GM12878 (cell line): ENCODE measurements around the gene GSKIP. TPM values are rescaled to one million over a fixed set of nuclear protein-coding genes. Genes with fewer than 3 reads are reported as not detected.

ENCODE experiments used
- ATAC-seq: fragments of 200-7000 bp; cut with Tn5 transposase; 3 replicates; pipeline ENCODE4 v1.9.1; 2020; ENCODE audit warnings: mild to moderate bottlenecking, moderate library complexity
- BruUV-seq: library from RNA; stranded (reverse); fragments of 400-500 nt; replicated peaks from 2 replicates; lab custom pipeline; 2021; lab: Mats Ljungman, UMichigan
- CTCF ChIA-PET: fragments of 300-600 bp; sonication (Branson Sonifier 250); formaldehyde crosslinking; extraction: SDS; loops from one replicate; lab custom pipeline; 2021; ENCODE audit warnings: inconsistent platforms; lab: Yijun Ruan, JAX
- POLR2A ChIA-PET: fragments of 350-600 bp; formaldehyde crosslinking; extraction: SDS; loops from one replicate; lab custom pipeline; 2021; ENCODE audit warnings: inconsistent platforms; lab: Charles Lee
- RAD21 ChIA-PET: fragments of 300-600 bp; sonication (Branson Sonifier 250); formaldehyde crosslinking; loops from one replicate; lab custom pipeline; 2023; ENCODE audit warnings: antibody characterized with exemption; ENCODE audit not compliant: unreplicated experiment; lab: Charles Lee
- SMC1A ChIA-PET: fragments of 300-600 bp; sonication (Branson Sonifier 250); formaldehyde crosslinking; loops from one replicate; lab custom pipeline; 2023; ENCODE audit not compliant: unreplicated experiment, uncharacterized antibody; lab: Charles Lee
- DNase-seq: peaks from one replicate; pipeline ENCODE4 v3.0.0-alpha.2; 2011; ENCODE audit warnings: low read depth, low spot score
- FAIRE-seq: peaks from 3 replicates; lab custom pipeline; 2011; peaks lifted over from hg19 to GRCh38; lab: Jason Lieb, UNC
- H2AFZ ChIP-seq: 2 replicates; pipeline ENCODE4 v1.6.0; 2011; ENCODE audit warnings: low read depth, low read length, control low read depth; ENCODE audit not compliant: control insufficient read depth
- H3K27ac ChIP-seq: 2 replicates; pipeline ENCODE4 v1.5.1; 2011; ENCODE audit warnings: control low read depth; ENCODE audit not compliant: control insufficient read depth, insufficient read depth
- H3K27me3 ChIP-seq, 2 experiments: replicated peaks in 1 of 2; 2 replicates each; pipeline versions ENCODE4 v1.6.0 to v1.6.1; 2011; ENCODE audit warnings: low read length in 1 of 2; ENCODE audit not compliant: control insufficient read depth in 2 of 2, insufficient read depth in 2 of 2
- H3K36me3 ChIP-seq, 2 experiments: 2 replicates each; pipeline ENCODE4 v1.5.1; 2011; ENCODE audit warnings: low read length in 1 of 2; ENCODE audit not compliant: control insufficient read depth in 2 of 2, insufficient read depth in 2 of 2
- H3K4me1 ChIP-seq: 2 replicates; pipeline ENCODE4 v1.6.1; 2011; ENCODE audit warnings: mild to moderate bottlenecking, low read length, moderate library complexity, mixed read lengths; ENCODE audit not compliant: control insufficient read depth, insufficient read depth
- H3K4me2 ChIP-seq: 2 replicates; pipeline ENCODE4 v1.6.0; 2011; ENCODE audit warnings: control low read depth; ENCODE audit not compliant: control insufficient read depth, insufficient read depth
- H3K4me3 ChIP-seq: fragments of 200-600 bp; sonication (generic); 2 replicates; pipeline ENCODE4 v1.5.1; 2016
- H3K79me2 ChIP-seq: 2 replicates; pipeline ENCODE4 v1.6.0; 2011; ENCODE audit warnings: low read length; ENCODE audit not compliant: control insufficient read depth, insufficient read depth
- H3K9ac ChIP-seq: 2 replicates; pipeline ENCODE4 v1.8.0; 2011; ENCODE audit warnings: low read length, control low read depth, mixed read lengths; ENCODE audit not compliant: control insufficient read depth, insufficient read depth
- H3K9me3 ChIP-seq: replicated peaks from 3 replicates; pipeline ENCODE4 v1.5.1; 2011; ENCODE audit warnings: mild to moderate bottlenecking, low read length; ENCODE audit not compliant: control insufficient read depth, insufficient read depth
- H4K20me1 ChIP-seq: 2 replicates; pipeline ENCODE4 v1.6.0; 2011; ENCODE audit not compliant: control insufficient read depth, insufficient read depth
- EED ChIP-seq: sonication (generic); IDR thresholded peaks from 2 replicates; pipeline ENCODE4 v1.6.1; 2016; ENCODE audit warnings: antibody characterized with exemption, low read depth
- EGR1 ChIP-seq, 2 experiments: IDR thresholded peaks; 1 replicate in 1 of 2; 2 replicates in 1 of 2; pipeline ENCODE4 v1.6.1; 2011 to 2012; ENCODE audit warnings: low read depth in 2 of 2, low read length in 2 of 2, borderline replicate concordance in 1 of 2, mild to moderate bottlenecking in 1 of 2, moderate library complexity in 1 of 2
- EZH2 ChIP-seq: IDR thresholded peaks from 2 replicates; pipeline ENCODE4 v1.6.1; 2012; ENCODE audit warnings: low read depth, mild to moderate bottlenecking, control low read depth, inconsistent platforms, low read length, borderline replicate concordance; ENCODE audit not compliant: control insufficient read depth
- FOS ChIP-seq: IDR thresholded peaks from 3 replicates; pipeline ENCODE4 v1.6.1; 2011; ENCODE audit warnings: borderline replicate concordance; ENCODE audit not compliant: insufficient read length; ENCODE audit errors: extremely low read depth
- FOXM1 ChIP-seq: IDR thresholded peaks from 2 replicates; pipeline ENCODE4 v1.6.1; 2012; ENCODE audit warnings: low read depth, mild to moderate bottlenecking, inconsistent platforms, low read length, moderate library complexity
- HDAC2 ChIP-seq: fragments of 200-600 bp; sonication (generic); IDR thresholded peaks from 2 replicates; pipeline ENCODE4 v1.6.1; 2017
- IKZF1 ChIP-seq: fragments of 450-650 bp; conservative IDR thresholded peaks from 2 replicates; pipeline ENCODE4 v1.6.1; 2017; ENCODE audit warnings: antibody characterized with exemption, mild to moderate bottlenecking
- KDM1A ChIP-seq: fragments of 200-600 bp; sonication (generic); IDR thresholded peaks from 2 replicates; pipeline ENCODE4 v1.6.1; 2016; ENCODE audit warnings: borderline replicate concordance
- RB1 ChIP-seq: fragments of 450-650 bp; formaldehyde crosslinking; IDR thresholded peaks from 2 replicates; pipeline ENCODE4 v1.6.1; 2017; ENCODE audit warnings: mild to moderate bottlenecking, borderline replicate concordance
- SREBF1 ChIP-seq: IDR thresholded peaks from 2 replicates; pipeline ENCODE4 v1.6.1; 2012; ENCODE audit warnings: mild to moderate bottlenecking, low read length
- SRF ChIP-seq, 2 experiments: IDR thresholded peaks; 2 replicates each; pipeline ENCODE4 v1.6.1; 2011; ENCODE audit warnings: low read depth in 2 of 2, low read length in 2 of 2, mild to moderate bottlenecking in 1 of 2, moderate library complexity in 1 of 2
- TCF12 ChIP-seq: IDR thresholded peaks from 2 replicates; pipeline ENCODE4 v1.6.1; 2011; ENCODE audit warnings: low read depth, mild to moderate bottlenecking, low read length
- ZNF217 ChIP-seq: fragments of 450-650 bp; IDR thresholded peaks from 2 replicates; pipeline ENCODE4 v1.6.1; 2017; ENCODE audit warnings: antibody characterized with exemption, mild to moderate bottlenecking
- WGBS: methylation state at CpG from one replicate; pipeline ENCODE4 v1.1.6; 2016; ENCODE audit warnings: low lambda C conversion rate; ENCODE audit not compliant: insufficient replicate concordance, insufficient coverage; ENCODE audit errors: missing lambda C conversion rate; 5-methylcytosine and 5-hydroxymethylcytosine counted together
- in situ Hi-C: fragments of 300-500 bp; cut with MboI; formaldehyde crosslinking; loops from 9 replicates; pipeline ENCODE4 v1.14.3; 2018; ENCODE audit warnings: mixed read lengths
- intact Hi-C: fragments of 100-400 bp; cut with micrococcal nuclease; formaldehyde crosslinking; loops from one replicate; pipeline ENCODE4 v1.14.2; 2022; ENCODE audit not compliant: unreplicated experiment
- polyA plus RNA-seq, 11 experiments: library from polyadenylated mRNA; depleted of rRNA in 4 of 11; unstranded in 6 of 11; stranded (reverse) in 5 of 11; fragments of >200 nt; fragmentation: Nextera tagmentation in 4 of 11; fragmentation: Illumina TruSeq in 1 of 11; extraction: Ambion mirVana in 4 of 11; extraction: Trizol in 1 of 11; gene quantifications; 1 replicate in 1 of 11; 2 replicates in 10 of 11; pipeline versions ENCODE4 v1.2.1 to v1.2.3, GENCODE V29; 2011 to 2016; ENCODE audit warnings: inconsistent platforms in 2 of 11, missing spikeins in 2 of 11, low read depth in 1 of 11
- total RNA-seq, 4 experiments: library from RNA; depleted of rRNA in 3 of 4; stranded (reverse); fragments of >200 nt in 3 of 4; fragmentation: Illumina TruSeq in 1 of 4; extraction: Trizol in 1 of 4; gene quantifications; 2 replicates each; pipeline versions ENCODE4 v1.2.1 to v1.2.3, GENCODE V29; 2013 to 2021
- TF ChIP-seq, protein P1 (sequence below): IDR thresholded peaks from 2 replicates; pipeline ENCODE4 v1.6.1; 2011; ENCODE audit warnings: low read depth, mild to moderate bottlenecking, low read length, moderate library complexity, borderline replicate concordance; ENCODE audit errors: extremely low read depth
- TF ChIP-seq, protein P2 (sequence below): fragments of 450-650 bp; IDR thresholded peaks from 2 replicates; pipeline ENCODE4 v1.6.1; 2017; ENCODE audit warnings: low read depth, mild to moderate bottlenecking, moderate library complexity
- TF ChIP-seq, protein P3 (sequence below): fragments of 450-650 bp; IDR thresholded peaks from 2 replicates; pipeline ENCODE4 v1.6.1; 2017; ENCODE audit warnings: mild to moderate bottlenecking
- TF ChIP-seq, protein P4 (sequence below): fragments of 450-650 bp; IDR thresholded peaks from 2 replicates; pipeline ENCODE4 v1.6.1; 2018; ENCODE audit warnings: borderline replicate concordance, mild to moderate bottlenecking; ENCODE audit not compliant: partially characterized antibody

GSKIP gene
- total and polyA plus RNA-seq, 10 of the 15 experiments (the other 5 are each of a cell fraction or from before 2014, with no cell fraction given) = 15.4 to 75.2 (median 26.1) TPM

DNA sequence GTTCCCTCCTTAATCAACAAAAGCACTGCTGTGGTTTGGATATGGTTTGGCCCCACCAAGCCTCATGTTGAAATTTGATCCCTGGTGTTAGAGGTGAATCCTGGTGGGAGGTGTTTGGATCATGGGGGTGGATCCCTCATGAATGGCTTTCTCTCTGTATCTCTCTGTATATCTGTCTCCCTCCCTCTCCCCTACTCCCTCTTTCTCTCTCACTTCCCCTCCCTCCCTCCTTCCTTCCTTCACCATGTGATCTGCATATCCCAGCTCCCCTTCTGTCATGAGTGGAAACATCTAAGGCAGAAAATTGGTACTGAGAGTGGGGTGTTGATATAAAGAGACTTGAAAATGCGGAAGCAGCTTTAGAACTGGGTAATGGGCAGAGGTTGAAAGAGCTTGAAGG, 5.2 kb downstream of the GSKIP start (continued):
- TF ChIP-seq, protein P1, sequence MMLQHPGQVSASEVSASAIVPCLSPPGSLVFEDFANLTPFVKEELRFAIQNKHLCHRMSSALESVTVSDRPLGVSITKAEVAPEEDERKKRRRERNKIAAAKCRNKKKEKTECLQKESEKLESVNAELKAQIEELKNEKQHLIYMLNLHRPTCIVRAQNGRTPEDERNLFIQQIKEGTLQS = no peak
- TF ChIP-seq KDM1A = no peak
- TF ChIP-seq EGR1 (IDR thresholded peaks at IDR 0.05; ENCODE audit: borderline replicate concordance in 1 of 2, low read depth in 2 of 2, low read length in 2 of 2) = no peak
- TF ChIP-seq, protein P2, sequence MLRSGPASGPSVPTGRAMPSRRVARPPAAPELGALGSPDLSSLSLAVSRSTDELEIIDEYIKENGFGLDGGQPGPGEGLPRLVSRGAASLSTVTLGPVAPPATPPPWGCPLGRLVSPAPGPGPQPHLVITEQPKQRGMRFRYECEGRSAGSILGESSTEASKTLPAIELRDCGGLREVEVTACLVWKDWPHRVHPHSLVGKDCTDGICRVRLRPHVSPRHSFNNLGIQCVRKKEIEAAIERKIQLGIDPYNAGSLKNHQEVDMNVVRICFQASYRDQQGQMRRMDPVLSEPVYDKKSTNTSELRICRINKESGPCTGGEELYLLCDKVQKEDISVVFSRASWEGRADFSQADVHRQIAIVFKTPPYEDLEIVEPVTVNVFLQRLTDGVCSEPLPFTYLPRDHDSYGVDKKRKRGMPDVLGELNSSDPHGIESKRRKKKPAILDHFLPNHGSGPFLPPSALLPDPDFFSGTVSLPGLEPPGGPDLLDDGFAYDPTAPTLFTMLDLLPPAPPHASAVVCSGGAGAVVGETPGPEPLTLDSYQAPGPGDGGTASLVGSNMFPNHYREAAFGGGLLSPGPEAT = no peak
- TF ChIP-seq, protein P3, sequence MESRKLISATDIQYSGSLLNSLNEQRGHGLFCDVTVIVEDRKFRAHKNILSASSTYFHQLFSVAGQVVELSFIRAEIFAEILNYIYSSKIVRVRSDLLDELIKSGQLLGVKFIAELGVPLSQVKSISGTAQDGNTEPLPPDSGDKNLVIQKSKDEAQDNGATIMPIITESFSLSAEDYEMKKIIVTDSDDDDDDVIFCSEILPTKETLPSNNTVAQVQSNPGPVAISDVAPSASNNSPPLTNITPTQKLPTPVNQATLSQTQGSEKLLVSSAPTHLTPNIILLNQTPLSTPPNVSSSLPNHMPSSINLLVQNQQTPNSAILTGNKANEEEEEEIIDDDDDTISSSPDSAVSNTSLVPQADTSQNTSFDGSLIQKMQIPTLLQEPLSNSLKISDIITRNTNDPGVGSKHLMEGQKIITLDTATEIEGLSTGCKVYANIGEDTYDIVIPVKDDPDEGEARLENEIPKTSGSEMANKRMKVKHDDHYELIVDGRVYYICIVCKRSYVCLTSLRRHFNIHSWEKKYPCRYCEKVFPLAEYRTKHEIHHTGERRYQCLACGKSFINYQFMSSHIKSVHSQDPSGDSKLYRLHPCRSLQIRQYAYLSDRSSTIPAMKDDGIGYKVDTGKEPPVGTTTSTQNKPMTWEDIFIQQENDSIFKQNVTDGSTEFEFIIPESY = no peak

DNA sequence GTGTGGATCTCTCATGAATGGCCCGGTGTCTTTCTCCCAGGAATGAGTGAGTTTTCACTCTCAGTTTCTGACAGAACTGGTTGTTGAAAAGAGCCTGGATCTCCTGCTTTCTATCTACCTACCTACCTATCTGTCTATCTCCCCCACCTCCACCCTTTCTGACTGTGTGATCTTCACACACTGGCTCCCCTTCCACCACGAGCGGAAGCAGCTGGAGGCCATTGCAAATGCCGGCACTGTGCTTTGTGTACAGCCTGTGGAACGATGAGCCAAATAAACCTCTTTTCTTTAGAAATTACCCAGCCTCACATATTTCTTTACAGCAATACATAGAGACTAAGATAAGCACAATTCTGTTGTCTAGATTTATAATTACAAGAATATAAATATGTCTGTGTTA, 7.2 kb downstream of the GSKIP start:
- BruUV-seq = no TSS peak
- ChIA-PET CTCF (no interaction called here), POLR2A (interaction anchor here (0.6 kb wide), 1 partner anchor 15 kb away, joined by 3 read pairs; no protein-coding TSS in a partner anchor)
- TF ChIP-seq SREBF1 = no peak
- no peak for TF ChIP-seq FOXM1
- no peak for TF ChIP-seq FOS
- no peak for TF ChIP-seq HDAC2
- TF ChIP-seq RB1 = no peak
- TF ChIP-seq ZNF217 = no peak
- TF ChIP-seq, protein P4, sequence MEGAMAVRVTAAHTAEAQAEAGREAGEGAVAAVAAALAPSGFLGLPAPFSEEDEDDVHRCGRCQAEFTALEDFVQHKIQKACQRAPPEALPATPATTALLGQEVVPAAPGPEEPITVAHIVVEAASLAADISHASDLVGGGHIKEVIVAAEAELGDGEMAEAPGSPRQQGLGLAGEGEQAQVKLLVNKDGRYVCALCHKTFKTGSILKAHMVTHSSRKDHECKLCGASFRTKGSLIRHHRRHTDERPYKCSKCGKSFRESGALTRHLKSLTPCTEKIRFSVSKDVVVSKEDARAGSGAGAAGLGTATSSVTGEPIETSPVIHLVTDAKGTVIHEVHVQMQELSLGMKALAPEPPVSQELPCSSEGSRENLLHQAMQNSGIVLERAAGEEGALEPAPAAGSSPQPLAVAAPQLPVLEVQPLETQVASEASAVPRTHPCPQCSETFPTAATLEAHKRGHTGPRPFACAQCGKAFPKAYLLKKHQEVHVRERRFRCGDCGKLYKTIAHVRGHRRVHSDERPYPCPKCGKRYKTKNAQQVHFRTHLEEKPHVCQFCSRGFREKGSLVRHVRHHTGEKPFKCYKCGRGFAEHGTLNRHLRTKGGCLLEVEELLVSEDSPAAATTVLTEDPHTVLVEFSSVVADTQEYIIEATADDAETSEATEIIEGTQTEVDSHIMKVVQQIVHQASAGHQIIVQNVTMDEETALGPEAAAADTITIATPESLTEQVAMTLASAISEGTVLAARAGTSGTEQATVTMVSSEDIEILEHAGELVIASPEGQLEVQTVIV = no peak
- TF ChIP-seq TCF12 = no peak
- TF ChIP-seq SRF (IDR thresholded peaks at IDR 0.05; ENCODE audit: low read depth in 2 of 2, low read length in 2 of 2) = no peak
- no peak for TF ChIP-seq EED
- TF ChIP-seq EZH2 = no peak
- no peak for TF ChIP-seq IKZF1

More for the DNA sequence above, 7.2 kb downstream of the GSKIP start:
- 99% methylated on average over 5 of the region's 5 CpGs for WGBS
- Histone ChIP-seq H3K36me3 (0 out of 4 replicates have a peak, but pooled peaks cover 0 to 2% of the 10 kb centered on the region in 2 experiments), H3K27me3 (no peaks in the 10 kb centered on the region), H3K9ac (no peak overlapping the region), H3K27ac (no peak overlapping the region), H3K79me2 (peaks cover 11% of the 10 kb centered on the region), H3K4me3 (no peak overlapping the region), H3K4me1 (no peaks in the 10 kb centered on the region), H4K20me1 (no peaks in the 10 kb centered on the region; the same call in 1 of the 2 replicates), H3K9me3 (no peaks in the 10 kb centered on the region; the same call in 2 of the 3 replicates), H3K4me2 (no peak overlapping the region), H2AFZ (no peak overlapping the region)
- FAIRE-seq (no peak), DNase-seq (no peak), ATAC-seq (no peak)
- RAD21 ChIA-PET = no interaction called here
- in situ Hi-C loops (no loop called here), intact Hi-C loops (no loop called here)
- SMC1A ChIA-PET = interaction anchor here (1.3 kb wide), 2 partner anchors 8 to 10 kb away, joined by 3 to 7 read pairs; no protein-coding TSS in a partner anchor
